HG03442 (cell line): ENCODE data around the gene RFX1.
"Not testable (repeated sequence)": the region's sequence is repeated elsewhere in the genome, so short reads cannot be mapped to it uniquely, and the experiment has no call there.

Experiments
- ATAC-seq: cut with Tn5 transposase; IDR thresholded peaks from one replicate; pipeline ENCODE4 v1.9.1; 2021; ENCODE audit warnings: mild to moderate bottlenecking, moderate library complexity; ENCODE audit not compliant: unreplicated experiment

Gene RFX1

GRCh38 chr19:13979686-13980085, 26.4 kb downstream of the RFX1 start:
- ATAC-seq: no peak

- no peak for ATAC-seq
Observed at GRCh38 chr19:13979244-13979615, 26.9 kb downstream of the RFX1 start.

- no peak for ATAC-seq
Observed at GRCh38 chr19:13978351-13979243, 27.5 kb downstream of the RFX1 start.

GRCh38 chr19:13977803-13978202, 28.3 kb downstream of the RFX1 start:
- no peak for ATAC-seq

- ATAC-seq: no peak
Observed at GRCh38 chr19:13976446-13976845, 29.7 kb downstream of the RFX1 start.

- ATAC-seq: no peak
Observed at GRCh38 chr19:13975870-13976269, 30.2 kb downstream of the RFX1 start.

- ATAC-seq: no peak
Observed at GRCh38 chr19:13974073-13974472, 32.0 kb downstream of the RFX1 start.

GRCh38 chr19:13973479-13973878, 32.6 kb downstream of the RFX1 start:
- ATAC-seq: not testable (repeated sequence)

- no peak for ATAC-seq
Observed at GRCh38 chr19:13972368-13973155, 33.6 kb downstream of the RFX1 start.

GRCh38 chr19:13971868-13972267, 34.3 kb downstream of the RFX1 start:
- ATAC-seq: not testable (repeated sequence)

- no peak for ATAC-seq
Observed at GRCh38 chr19:13969897-13970296, 36.2 kb downstream of the RFX1 start.

- no peak for ATAC-seq
Observed at GRCh38 chr19:13968999-13969398, 37.1 kb downstream of the RFX1 start.

- ATAC-seq: no peak
Observed at GRCh38 chr19:13968383-13968935, 37.7 kb downstream of the RFX1 start.

GRCh38 chr19:13967206-13967605, 38.9 kb downstream of the RFX1 start:
- ATAC-seq: not testable (repeated sequence)

GRCh38 chr19:13966684-13967128, 39.4 kb downstream of the RFX1 start:
- ATAC-seq: no peak

- ATAC-seq: no peak
Observed at GRCh38 chr19:13965926-13966683, 40.0 kb downstream of the RFX1 start.

GRCh38 chr19:13965377-13965896, 40.7 kb downstream of the RFX1 start:
- ATAC-seq: no peak

- ATAC-seq: no peak
Observed at GRCh38 chr19:13964776-13965175, 41.3 kb downstream of the RFX1 start.

- ATAC-seq: no peak
Observed at GRCh38 chr19:13963603-13964105, 42.5 kb downstream of the RFX1 start.
